GM04504 (cell line): ENCODE results near the gene OR3A3.

Experiments used
- DNase-seq: peaks from one replicate; pipeline ENCODE4 v3.0.0-alpha.2; 2012; ENCODE audit warnings: low read depth

Gene OR3A3

GRCh38 chr17:3472137-3472536 is 61.0 kb downstream of the OR3A3 start:
- no peak for DNase-seq
